Retinal pigment epithelial cell (primary cell): ENCODE data around the gene CDADC1.
A peak's percentile ranks its signal among the peaks of the same experiment; 100 is the strongest.

Source experiments
- DNase-seq: peaks from one replicate; pipeline ENCODE4 v3.0.0-alpha.2; 2010; ENCODE audit warnings: low read depth
- H3K4me3 ChIP-seq: 2 replicates; pipeline ENCODE4 v1.5.1; 2011; ENCODE audit warnings: mild to moderate bottlenecking, low read length, control low read depth, moderate library complexity
- CTCF ChIP-seq: conservative IDR thresholded peaks from 2 replicates; pipeline ENCODE4 v1.5.1; 2011; ENCODE audit warnings: low read depth, low read length, control low read depth, inconsistent platforms

CDADC1 gene

GRCh38 chr13:49213997-49214916, 33.5 kb upstream of the CDADC1 start:
- DNase-seq = no peak
- no peak overlapping the region for H3K4me3 ChIP-seq
- TF ChIP-seq CTCF = no peak

DNA sequence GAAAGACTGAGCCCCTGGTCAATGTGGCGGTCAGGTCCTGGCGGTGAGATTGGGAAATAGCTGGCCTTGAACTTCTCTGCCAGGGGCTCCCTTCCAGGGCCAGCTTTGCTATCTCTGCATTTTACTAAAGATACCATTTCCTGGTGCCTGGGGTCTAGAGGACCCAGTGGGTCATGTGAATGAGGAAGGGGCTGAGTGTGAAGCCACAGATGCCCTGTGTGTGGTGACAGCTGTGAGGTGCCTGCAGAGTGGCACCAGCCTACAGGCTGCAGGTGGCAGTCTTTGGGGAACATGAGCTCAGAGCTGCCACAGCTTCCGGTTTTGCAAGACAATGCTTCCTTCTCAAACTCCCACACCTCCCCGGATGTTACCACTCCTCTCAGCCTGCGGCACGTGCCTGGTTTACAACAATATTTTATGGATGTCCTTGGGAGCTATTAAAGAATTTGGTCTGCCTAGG, 32.8 kb upstream of the CDADC1 start:
- no peak for DNase-seq
- peak; percentile 23 for TF ChIP-seq CTCF
- no peak overlapping the region for H3K4me3 ChIP-seq

DNA sequence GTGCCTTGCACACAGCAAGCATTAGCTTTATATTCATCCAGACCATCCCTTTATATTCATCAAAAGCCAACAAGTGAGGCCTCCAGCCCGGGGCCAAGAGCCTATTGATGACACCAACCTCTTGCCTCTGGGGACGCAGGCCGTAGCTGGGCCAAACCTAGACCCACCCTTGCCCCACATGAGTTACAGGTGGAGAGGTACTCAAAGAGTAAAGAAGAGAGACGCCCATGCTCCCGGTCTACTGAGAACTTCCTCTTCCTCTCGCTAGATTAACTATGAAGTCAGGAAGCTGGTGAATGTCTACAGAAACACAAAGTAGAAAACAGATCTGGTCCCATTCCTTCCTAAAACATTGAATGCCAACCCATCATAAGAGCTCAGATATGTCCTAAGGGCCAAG, 31.4 kb upstream of the CDADC1 start:
- TF ChIP-seq CTCF = no peak
- no peak for DNase-seq
- H3K4me3 ChIP-seq = no peak overlapping the region

- no peak overlapping the region for H3K4me3 ChIP-seq
- no peak for DNase-seq
- TF ChIP-seq CTCF = no peak
These were observed 29.7 kb upstream of the CDADC1 start for GRCh38 chr13:49217962-49218492.

GRCh38 chr13:49218493-49219051, 29.2 kb upstream of the CDADC1 start:
- peak; percentile 39 for DNase-seq
- H3K4me3 ChIP-seq = peak overlapping the region; percentile 12
- no peak for TF ChIP-seq CTCF

- no peak for DNase-seq
- TF ChIP-seq CTCF = no peak
- peak overlapping the region; percentile 25 for H3K4me3 ChIP-seq
These were observed 28.1 kb upstream of the CDADC1 start for GRCh38 chr13:49219647-49220035.
